Transverse colon (tissue), 4 donors: ENCODE measurements around the gene WASF2. TPM values are rescaled to one million over a fixed set of nuclear protein-coding genes. Genes with fewer than 3 reads are reported as not detected.

ENCODE experiments used
- DNase-seq: peaks from one replicate; pipeline ENCODE4 v3.0.0-alpha.2; 2019
- H3K27ac ChIP-seq, 4 donors: fragments of 200-600 bp; sonication (generic); 2 replicates each; pipeline ENCODE4 v1.5.1; 2016 to 2018; ENCODE audit warnings: inconsistent platforms in 4 of 4
- H3K27me3 ChIP-seq: fragments of 200-600 bp; sonication (generic); 2 replicates; pipeline ENCODE4 v1.5.1; 2017; ENCODE audit warnings: inconsistent platforms
- H3K36me3 ChIP-seq, 4 donors: fragments of 200-600 bp; sonication (generic); 2 replicates each; pipeline ENCODE4 v1.5.1; 2017 to 2019; ENCODE audit warnings: inconsistent platforms in 4 of 4
- H3K4me1 ChIP-seq, 4 donors: fragments of 200-600 bp; sonication (generic); 2 replicates each; pipeline ENCODE4 v1.5.1; 2017 to 2020; ENCODE audit warnings: inconsistent platforms in 4 of 4
- H3K4me3 ChIP-seq, 4 donors: fragments of 200-600 bp; sonication (generic); 1 replicate in 1 of 4; 2 replicates in 3 of 4; pipeline versions ENCODE4 v1.5.1 to v1.6.1; 2017 to 2019; ENCODE audit warnings: inconsistent platforms in 4 of 4
- H3K9me3 ChIP-seq, 2 donors: fragments of 200-600 bp; sonication (generic); 2 replicates each; pipeline ENCODE4 v1.5.1; 2017 to 2019; ENCODE audit warnings: inconsistent platforms in 2 of 2
- EP300 ChIP-seq: sonication (generic); formaldehyde crosslinking; IDR thresholded peaks from one replicate; pipeline ENCODE4 v1.6.1; 2017; ENCODE audit warnings: antibody characterized with exemption, low read depth
- POLR2A ChIP-seq: fragments of 450-650 bp; IDR thresholded peaks from one replicate; pipeline ENCODE4 v1.6.1; 2016; ENCODE audit warnings: antibody characterized with exemption, mild to moderate bottlenecking, moderate library complexity
- POLR2AphosphoS5 ChIP-seq, 3 donors: sonication (generic); formaldehyde crosslinking; IDR thresholded peaks; one replicate each; pipeline ENCODE4 v1.6.1; 2016; ENCODE audit warnings: antibody characterized with exemption in 3 of 3
- WGBS, 2 donors: methylation state at CpG; one replicate each; pipeline ENCODE4 v1.1.5; 2018; ENCODE audit warnings: low coverage in 1 of 2; 5-methylcytosine and 5-hydroxymethylcytosine counted together
- in situ Hi-C, 4 donors: fragments of 200-750 bp; cut with MboI; loops; one replicate each; pipeline versions ENCODE4 v1.15.0 to v1.15.1; 2017; ENCODE audit warnings: low sequenced_read_pairs in 3 of 4, low pct_ligation_motif_present in 1 of 4, low pct_unique_long_range_greater_than_20kb in 1 of 4
- intact Hi-C: fragments of 100-400 bp; cut with DNase I; formaldehyde crosslinking; loops from one replicate; pipeline ENCODE4 v1.15.1; 2023; ENCODE audit warnings: low total_unique reads
- total RNA-seq, 4 donors: library from RNA; depleted of rRNA; stranded (reverse); fragments of >200 nt; gene quantifications; one replicate each; pipeline ENCODE4 v1.1.0, GENCODE V29; 2016
- TF ChIP-seq, protein P1 (sequence below), 5 experiments: fragments of 200-600 bp in 3 of 5; fragments of 450-650 bp in 2 of 5; sonication (generic) in 3 of 5; IDR thresholded peaks; 1 replicate in 2 of 5; 2 replicates in 3 of 5; pipeline ENCODE4 v1.5.1; 2016 to 2017; ENCODE audit warnings: antibody characterized with exemption in 5 of 5, inconsistent platforms in 3 of 5, mild to moderate bottlenecking in 2 of 5, moderate library complexity in 1 of 5

Gene WASF2
- total RNA-seq, 4 donors from 2014 or later = 34.6 to 114 (median 60.9) TPM

DNA sequence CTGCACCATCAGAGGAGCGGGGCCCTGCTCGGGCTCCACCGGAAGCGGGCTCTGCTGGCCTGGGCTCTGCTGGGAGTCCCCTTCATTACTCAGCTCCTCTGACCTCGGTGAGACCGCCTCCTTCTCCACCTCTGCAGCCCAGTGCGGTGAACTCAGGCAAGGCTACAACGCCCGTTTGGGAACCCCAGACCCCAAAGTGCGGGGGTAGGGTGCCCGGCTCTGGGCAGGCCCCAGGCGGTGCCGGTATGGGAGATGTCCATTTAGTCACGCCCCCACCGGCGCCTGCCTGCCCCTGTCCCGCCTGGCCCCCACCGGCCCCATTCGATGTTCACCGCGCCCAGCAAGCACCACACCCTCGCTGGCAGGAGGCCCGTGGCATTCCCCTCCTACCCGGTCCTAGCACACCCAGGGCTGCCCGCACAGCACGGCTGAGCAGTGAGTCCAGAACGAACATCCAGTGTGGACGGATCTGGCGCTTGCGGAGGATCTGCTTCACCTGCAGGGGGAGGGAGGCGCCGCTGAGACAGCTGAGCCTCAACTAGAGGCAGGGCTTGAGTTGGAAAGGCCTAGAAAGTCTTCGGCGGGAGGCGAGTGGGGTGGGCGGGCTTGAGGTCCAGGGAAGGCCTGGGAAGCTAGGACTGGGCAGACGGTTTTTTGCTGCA is 133.2 kb downstream of the WASF2 start:
- Histone ChIP-seq H3K27ac (peak overlapping the region; percentile 51 to 79 (median 62)), H3K36me3 (no peaks in the 10 kb centered on the region), H3K27me3 (no peaks in the 10 kb centered on the region), H3K4me1 (peaks cover 8 to 27% (median 24%) of the 10 kb centered on the region in 4 donors), H3K4me3 (peak overlapping the region in 3 of 4 donors; percentile 7 to 44 (median 22)), H3K9me3 (no peaks in the 10 kb centered on the region)
- in situ Hi-C loops (no loop called here), intact Hi-C loops (loop anchor here (2.0 kb wide), 1 partner anchor 38 kb away; no protein-coding TSS in a partner anchor)
- TF ChIP-seq, protein P1, sequence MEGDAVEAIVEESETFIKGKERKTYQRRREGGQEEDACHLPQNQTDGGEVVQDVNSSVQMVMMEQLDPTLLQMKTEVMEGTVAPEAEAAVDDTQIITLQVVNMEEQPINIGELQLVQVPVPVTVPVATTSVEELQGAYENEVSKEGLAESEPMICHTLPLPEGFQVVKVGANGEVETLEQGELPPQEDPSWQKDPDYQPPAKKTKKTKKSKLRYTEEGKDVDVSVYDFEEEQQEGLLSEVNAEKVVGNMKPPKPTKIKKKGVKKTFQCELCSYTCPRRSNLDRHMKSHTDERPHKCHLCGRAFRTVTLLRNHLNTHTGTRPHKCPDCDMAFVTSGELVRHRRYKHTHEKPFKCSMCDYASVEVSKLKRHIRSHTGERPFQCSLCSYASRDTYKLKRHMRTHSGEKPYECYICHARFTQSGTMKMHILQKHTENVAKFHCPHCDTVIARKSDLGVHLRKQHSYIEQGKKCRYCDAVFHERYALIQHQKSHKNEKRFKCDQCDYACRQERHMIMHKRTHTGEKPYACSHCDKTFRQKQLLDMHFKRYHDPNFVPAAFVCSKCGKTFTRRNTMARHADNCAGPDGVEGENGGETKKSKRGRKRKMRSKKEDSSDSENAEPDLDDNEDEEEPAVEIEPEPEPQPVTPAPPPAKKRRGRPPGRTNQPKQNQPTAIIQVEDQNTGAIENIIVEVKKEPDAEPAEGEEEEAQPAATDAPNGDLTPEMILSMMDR (IDR thresholded peaks at IDR 0.05) = no peak
- TF ChIP-seq POLR2AphosphoS5 (IDR thresholded peaks at IDR 0.05) (peak in 1 of 3 donors; percentile 79), POLR2A (peak; percentile 59), EP300 (no peak)
- DNase-seq = peak; percentile 87
- 52% methylated on average over 30 of the region's 37 CpGs; no CpG with 5 or more reads in 1 of the 2 donors for WGBS, 2 donors

DNA sequence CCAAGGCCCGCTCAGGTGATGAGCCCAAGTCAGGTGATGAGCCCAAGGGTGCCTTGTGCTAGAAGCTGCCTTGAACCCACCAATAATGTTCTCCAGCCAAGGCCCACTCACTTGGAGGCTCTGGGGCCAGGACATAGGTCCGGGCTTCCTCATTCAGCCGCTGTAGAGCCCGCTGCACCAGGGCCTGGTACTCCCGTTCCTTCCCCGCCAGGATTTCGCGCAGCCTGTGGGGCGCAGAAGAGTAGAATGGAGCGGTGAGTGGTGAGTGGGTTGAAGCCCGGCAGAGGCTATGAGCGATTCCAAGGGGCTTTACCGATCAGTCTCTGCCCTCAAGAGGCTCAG is 133.7 kb downstream of the WASF2 start:
- Histone ChIP-seq H3K27ac (peak overlapping the region in 3 of 4 donors; percentile 51 to 79 (median 70)), H3K4me3 (no peak overlapping the region), H3K4me1 (peaks cover 8 to 32% (median 26%) of the 10 kb centered on the region in 4 donors), H3K27me3 (no peaks in the 10 kb centered on the region), H3K36me3 (no peaks in the 10 kb centered on the region), H3K9me3 (no peaks in the 10 kb centered on the region)
- TF ChIP-seq EP300 (no peak), POLR2AphosphoS5 (IDR thresholded peaks at IDR 0.05) (no peak)
- TF ChIP-seq, protein P1 (IDR thresholded peaks at IDR 0.05) = no peak
- in situ Hi-C loops (no loop called here), intact Hi-C loops (loop anchor here (2.0 kb wide), 1 partner anchor 39 kb away; no protein-coding TSS in a partner anchor)
- WGBS, 2 donors = 92% methylated on average over 13 of the region's 13 CpGs; no CpG with 5 or more reads in 1 of the 2 donors
- DNase-seq = no peak

DNA sequence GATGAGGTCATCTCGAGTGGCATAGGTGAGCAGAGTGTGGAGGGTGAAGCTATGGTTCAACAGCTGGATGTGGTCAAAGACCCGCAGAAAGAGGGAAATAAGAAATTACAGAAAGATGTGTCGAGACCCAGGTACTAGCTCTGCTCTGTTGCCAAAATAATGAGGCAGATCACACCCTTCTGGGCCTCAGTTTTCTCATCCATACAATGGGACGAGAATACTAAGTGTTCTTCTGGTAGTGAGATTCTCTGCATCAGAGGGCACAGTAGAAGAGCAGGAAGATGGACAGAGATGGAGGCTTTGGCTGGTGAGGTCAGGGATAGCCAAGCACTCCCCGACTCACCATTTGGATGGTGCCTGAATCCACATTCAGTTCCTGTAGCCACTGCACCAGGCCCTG is 134.3 kb downstream of the WASF2 start:
- Histone ChIP-seq H3K36me3 (no peaks in the 10 kb centered on the region), H3K4me3 (no peak overlapping the region), H3K27ac (no peak overlapping the region), H3K9me3 (no peaks in the 10 kb centered on the region), H3K27me3 (no peaks in the 10 kb centered on the region), H3K4me1 (peaks cover 12 to 36% (median 32%) of the 10 kb centered on the region in 4 donors)
- intact Hi-C loops = loop anchor here (2.0 kb wide), 1 partner anchor 39 kb away; no protein-coding TSS in a partner anchor
- TF ChIP-seq, protein P1 (IDR thresholded peaks at IDR 0.05) = no peak
- TF ChIP-seq POLR2A = no peak
- DNase-seq = no peak
- in situ Hi-C loops = no loop called here
- 84 to 87% methylated on average over 3 to 5 of the region's 5 CpGs for WGBS, 2 donors

Other genes with a start within 250 kb of the WASF2 start
- 10 to 100 TPM; 14.6 to 41.0 (median 22.3) TPM for gene TMEM222, start 168.0 kb downstream of the WASF2 start, total RNA-seq
- 1 to 10 TPM; 5.2 to 9.2 (median 6.9) TPM for gene SYTL1, start 148.1 kb downstream of the WASF2 start, total RNA-seq
- 10 to 100 TPM; 13.5 to 35.5 (median 24.4) TPM for gene MAP3K6, start 123.2 kb downstream of the WASF2 start, total RNA-seq
- 1 to 10 TPM in 2 of 4 donors, not detected in 2; 1.2 to 1.9 TPM for gene FCN3, start 115.3 kb downstream of the WASF2 start, total RNA-seq
- gene CD164L2, start 106.8 kb downstream of the WASF2 start, total RNA-seq = not detected
- not detected for gene GPR3, start 97.5 kb downstream of the WASF2 start, total RNA-seq
- gene AHDC1, start 114.0 kb upstream of the WASF2 start, total RNA-seq = 10 to 100 TPM; 11.7 to 34.4 (median 21.3) TPM
- gene FGR, start 145.0 kb upstream of the WASF2 start, total RNA-seq = 1 to 10 TPM; 2.2 to 8.8 (median 5.8) TPM
- gene IFI6, start 182.0 kb upstream of the WASF2 start, total RNA-seq = 10 to 100 TPM in 2 of 4 donors, 1 to 10 TPM in 2; 1.2 to 28.1 (median 14.2) TPM
- 10 to 100 TPM; 10.5 to 29.1 (median 12.5) TPM for gene FAM76A, start 235.8 kb upstream of the WASF2 start, total RNA-seq